ENCODE data around the gene AKAP1.

DNA sequence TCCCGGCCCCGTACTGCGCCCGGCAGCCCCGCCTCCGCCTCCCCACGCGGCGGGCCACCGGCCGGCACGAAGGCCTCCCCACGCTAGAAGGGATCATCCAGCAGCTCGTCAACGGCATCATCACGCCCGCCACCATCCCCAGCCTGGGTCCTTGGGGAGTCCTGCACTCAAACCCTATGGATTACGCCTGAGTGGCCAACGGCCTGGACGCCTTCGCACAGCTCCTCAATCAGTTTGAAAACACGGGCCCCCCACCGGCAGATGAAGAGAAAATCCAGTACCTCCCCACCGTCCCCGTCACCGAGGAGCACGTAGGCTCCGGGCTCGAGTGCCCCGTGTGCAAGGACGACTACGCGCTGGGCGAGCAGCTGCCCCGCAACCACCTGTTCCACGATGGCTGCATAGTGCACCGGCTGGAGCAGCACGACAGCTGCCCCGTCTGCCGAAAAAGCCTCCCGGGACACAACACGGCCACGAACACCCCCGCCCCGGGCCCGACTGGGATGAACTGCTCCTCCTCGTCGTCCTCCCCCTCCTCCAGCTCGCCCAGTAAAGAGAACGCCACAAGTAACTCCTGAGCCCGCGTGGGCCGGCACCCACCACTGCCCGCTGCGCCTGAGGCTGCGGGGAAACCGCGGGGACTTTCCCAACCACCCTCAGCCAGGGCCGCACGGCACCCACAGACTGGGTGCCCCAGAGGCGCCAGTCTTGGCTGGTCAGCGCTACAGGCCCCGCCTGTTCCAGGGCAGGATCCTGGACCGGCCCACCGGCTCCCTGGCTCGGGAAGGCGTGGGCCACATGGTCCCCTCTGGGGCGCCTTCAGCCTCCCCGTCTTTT is 39.0 kb upstream of the AKAP1 start:
- TF ChIP-seq, protein P1, sequence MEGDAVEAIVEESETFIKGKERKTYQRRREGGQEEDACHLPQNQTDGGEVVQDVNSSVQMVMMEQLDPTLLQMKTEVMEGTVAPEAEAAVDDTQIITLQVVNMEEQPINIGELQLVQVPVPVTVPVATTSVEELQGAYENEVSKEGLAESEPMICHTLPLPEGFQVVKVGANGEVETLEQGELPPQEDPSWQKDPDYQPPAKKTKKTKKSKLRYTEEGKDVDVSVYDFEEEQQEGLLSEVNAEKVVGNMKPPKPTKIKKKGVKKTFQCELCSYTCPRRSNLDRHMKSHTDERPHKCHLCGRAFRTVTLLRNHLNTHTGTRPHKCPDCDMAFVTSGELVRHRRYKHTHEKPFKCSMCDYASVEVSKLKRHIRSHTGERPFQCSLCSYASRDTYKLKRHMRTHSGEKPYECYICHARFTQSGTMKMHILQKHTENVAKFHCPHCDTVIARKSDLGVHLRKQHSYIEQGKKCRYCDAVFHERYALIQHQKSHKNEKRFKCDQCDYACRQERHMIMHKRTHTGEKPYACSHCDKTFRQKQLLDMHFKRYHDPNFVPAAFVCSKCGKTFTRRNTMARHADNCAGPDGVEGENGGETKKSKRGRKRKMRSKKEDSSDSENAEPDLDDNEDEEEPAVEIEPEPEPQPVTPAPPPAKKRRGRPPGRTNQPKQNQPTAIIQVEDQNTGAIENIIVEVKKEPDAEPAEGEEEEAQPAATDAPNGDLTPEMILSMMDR (IDR thresholded peaks at IDR 0.05; ENCODE audit: low read depth, low read length, missing input control), result no peak
- TF ChIP-seq GABPA (IDR thresholded peaks at IDR 0.05 in 1 of 2, conservative IDR thresholded peaks at IDR 0.05 in 1 of 2), result no peak
- TF ChIP-seq SP1 (IDR thresholded peaks at IDR 0.05), result no peak
- no peak for TF ChIP-seq FOXA2 (IDR thresholded peaks at IDR 0.05)
- TF ChIP-seq, protein P2, sequence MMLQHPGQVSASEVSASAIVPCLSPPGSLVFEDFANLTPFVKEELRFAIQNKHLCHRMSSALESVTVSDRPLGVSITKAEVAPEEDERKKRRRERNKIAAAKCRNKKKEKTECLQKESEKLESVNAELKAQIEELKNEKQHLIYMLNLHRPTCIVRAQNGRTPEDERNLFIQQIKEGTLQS (IDR thresholded peaks at IDR 0.05), result no peak
- TF ChIP-seq, protein P3, sequence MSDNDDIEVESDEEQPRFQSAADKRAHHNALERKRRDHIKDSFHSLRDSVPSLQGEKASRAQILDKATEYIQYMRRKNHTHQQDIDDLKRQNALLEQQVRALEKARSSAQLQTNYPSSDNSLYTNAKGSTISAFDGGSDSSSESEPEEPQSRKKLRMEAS (IDR thresholded peaks at IDR 0.05), result no peak
- no peak for TF ChIP-seq HNF4A (conservative IDR thresholded peaks at IDR 0.05)
- no peak for TF ChIP-seq NR2F2 (IDR thresholded peaks at IDR 0.05)
- TF ChIP-seq YY1 (IDR thresholded peaks at IDR 0.05), result no peak
